ENCODE measurements around the gene TMPRSS13.
"Not testable (repeated sequence)": the region's sequence is repeated elsewhere in the genome, so short reads cannot be mapped to it uniquely, and the experiment has no call there.

Gene TMPRSS13

GRCh38 chr11:117929916-117930570 lies 841 bp upstream of the TMPRSS13 start:
- no peak for DNase-seq

- no peak for DNase-seq
Measured at GRCh38 chr11:117928446-117929141, 608 bp downstream of the TMPRSS13 start.

GRCh38 chr11:117927926-117928325 lies 1.3 kb downstream of the TMPRSS13 start:
- DNase-seq: no peak

- not testable (repeated sequence) for DNase-seq
Measured at GRCh38 chr11:117926166-117926565, 3.0 kb downstream of the TMPRSS13 start.

GRCh38 chr11:117925198-117925925 lies 3.8 kb downstream of the TMPRSS13 start:
- no peak for DNase-seq

- DNase-seq: no peak
Measured at GRCh38 chr11:117924631-117925170, 4.5 kb downstream of the TMPRSS13 start.

GRCh38 chr11:117923773-117924172 lies 5.4 kb downstream of the TMPRSS13 start:
- DNase-seq: no peak

GRCh38 chr11:117923275-117923674 lies 5.9 kb downstream of the TMPRSS13 start:
- no peak for DNase-seq

GRCh38 chr11:117921893-117922292 lies 7.3 kb downstream of the TMPRSS13 start:
- DNase-seq: no peak

- no peak for DNase-seq
Measured at GRCh38 chr11:117921456-117921855, 7.7 kb downstream of the TMPRSS13 start.

- DNase-seq: no peak
Measured at GRCh38 chr11:117919781-117920221, 9.4 kb downstream of the TMPRSS13 start.

- no peak for DNase-seq
Measured at GRCh38 chr11:117919341-117919740, 9.9 kb downstream of the TMPRSS13 start.

GRCh38 chr11:117918366-117919255 lies 10.6 kb downstream of the TMPRSS13 start:
- no peak for DNase-seq

GRCh38 chr11:117917591-117918151 lies 11.5 kb downstream of the TMPRSS13 start:
- DNase-seq: no peak

GRCh38 chr11:117916956-117917355 lies 12.2 kb downstream of the TMPRSS13 start:
- no peak for DNase-seq

- DNase-seq: no peak
Measured at GRCh38 chr11:117915672-117916235, 13.4 kb downstream of the TMPRSS13 start.

GRCh38 chr11:117914991-117915618 lies 14.1 kb downstream of the TMPRSS13 start:
- DNase-seq: no peak

- no peak for DNase-seq
Measured at GRCh38 chr11:117914398-117914761, 14.8 kb downstream of the TMPRSS13 start.

GRCh38 chr11:117913736-117914397 lies 15.3 kb downstream of the TMPRSS13 start:
- no peak for DNase-seq

- no peak for DNase-seq
Measured at GRCh38 chr11:117912497-117912896, 16.7 kb downstream of the TMPRSS13 start.
